Heart left ventricle (tissue), 16 donors: Measurements from ENCODE around the gene PLEKHM2. TPM values are rescaled to one million over a fixed set of nuclear protein-coding genes. Genes with fewer than 3 reads are reported as not detected.
"Not testable (repeated sequence)": the region's sequence is repeated elsewhere in the genome, so short reads cannot be mapped to it uniquely, and the experiment has no call there.

ENCODE experiments used
- ATAC-seq, 4 donors: fragments of 200-7000 bp; cut with Tn5 transposase; one replicate each; pipeline ENCODE4 v1.9.1; 2020 to 2022; ENCODE audit warnings: moderate library complexity in 4 of 4, mild to moderate bottlenecking in 3 of 4, moderate number of reproducible peaks in 1 of 4
- DNase-seq, 5 donors: peaks; one replicate each; pipeline ENCODE4 v3.0.0-alpha.2; 2020
- H3K27ac ChIP-seq, 12 donors: fragments of 200-600 bp; sonication (generic) in 4 of 12; one replicate each; pipeline versions ENCODE4 v1.5.0 to v1.8.0; 2016 to 2022; ENCODE audit warnings: mild to moderate bottlenecking in 2 of 12
- H3K27me3 ChIP-seq, 9 donors: fragments of 200-600 bp; sonication (generic) in 2 of 9; one replicate each; pipeline versions ENCODE4 v1.5.1 to v1.8.0; 2016 to 2022; ENCODE audit warnings: mild to moderate bottlenecking in 3 of 9
- H3K36me3 ChIP-seq, 9 donors: fragments of 200-600 bp; sonication (generic) in 2 of 9; one replicate each; pipeline versions ENCODE4 v1.5.0 to v1.8.0; 2018 to 2022; ENCODE audit warnings: mild to moderate bottlenecking in 2 of 9
- H3K4me1 ChIP-seq, 12 donors: fragments of 200-600 bp; sonication (generic) in 4 of 12; one replicate each; pipeline versions ENCODE4 v1.5.0 to v1.8.0; 2016 to 2022; ENCODE audit warnings: mild to moderate bottlenecking in 3 of 12
- H3K4me3 ChIP-seq, 12 donors: fragments of 200-600 bp; sonication (generic) in 4 of 12; one replicate each; pipeline versions ENCODE4 v1.5.0 to v1.8.0; 2017 to 2022; ENCODE audit warnings: mild to moderate bottlenecking in 9 of 12, moderate library complexity in 4 of 12
- H3K9me3 ChIP-seq, 12 donors: fragments of 200-600 bp; sonication (generic) in 4 of 12; one replicate each; pipeline versions ENCODE4 v1.5.0 to v1.8.0; 2016 to 2022; ENCODE audit warnings: mild to moderate bottlenecking in 1 of 12
- POLR2A ChIP-seq, 2 donors: fragments of 450-650 bp; IDR thresholded peaks; one replicate each; pipeline ENCODE4 v1.6.1; 2017; ENCODE audit warnings: antibody characterized with exemption in 2 of 2, mild to moderate bottlenecking in 2 of 2, moderate library complexity in 2 of 2
- WGBS, 4 donors: extraction: QIAGEN DNeasy Blood & Tissue Kit in 2 of 4; methylation state at CpG; one replicate each; pipeline versions ENCODE4 v1.1.5 to v1.1.7; 2013 to 2018; 5-methylcytosine and 5-hydroxymethylcytosine counted together
- intact Hi-C, 10 donors: fragments of 100-400 bp; cut with DNase I; formaldehyde crosslinking; loops; one replicate each; pipeline versions ENCODE4 v1.11.1 to v1.14.2; 2022
- polyA plus RNA-seq, 2 donors: library from polyadenylated mRNA; stranded (reverse); fragments of 200-250 nt; gene quantifications; one replicate each; pipeline ENCODE4 v1.2.3, GENCODE V29; 2013
- total RNA-seq, 9 donors: library from RNA; depleted of rRNA in 2 of 9; stranded (reverse); fragments of >200 nt in 2 of 9; fragmentation: NEBNext Ultra II Directional in 3 of 9; extraction: Animal tissue kit (Norgen Biotek cat#: 25700) in 3 of 9; gene quantifications; one replicate each; pipeline versions ENCODE4 v1.1.0 to v1.2.4, GENCODE V29; 2016 to 2023
- TF ChIP-seq, protein P1 (sequence below), 12 donors: fragments of 200-600 bp; sonication (generic) in 4 of 12; IDR thresholded peaks; one replicate each; pipeline versions ENCODE4 v1.5.0 to v1.8.0; 2018 to 2022; ENCODE audit warnings: antibody characterized with exemption in 12 of 12, mild to moderate bottlenecking in 5 of 12
- donor health status: ischemic (EF 13 %, LVEDD 7.1; RV severe dilation, severe dysfunction).
- donor health status: healthy with polysubstance abuse.
- donor health status: DM: no; HTN: yes; CAD: no.
- donor health status: DM: no; HTN: no; CAD: no.
- donor health status: ischemic (EF 25% LVEDD 6.9; RV normal size, moderate dysfunction).
- donor health status: ischemic (EF 25% LVEDD 5.7; RV mildly dilated, moderate dysfunction).
- donor health status: healthy.
- donor health status: DM: yes; HTN: yes; CAD: no.
- donor health status: ischemic (EF 35%, LVEDD 5.7; RV mildly dilated, moderate dysfunction).
- donor health status: nonischemic (EF 11% LVEDD 7.7; RV severe dilation, severe dysfunction).
- donor health status: DM: yes; HTN: yes; CAD: no.
- donor health status: PGD.
- donor health status: ischemic (EF 29% LVEDD 5.4; RV normal size, mild dysfunction).
- donor health status: nonischemic (EF 23%, LVEDD 6.1; RV moderate dilation, normal function).

PLEKHM2 gene
- total and polyA plus RNA-seq, 11 donors: 69.9 to 150 (median 84.4) TPM

DNA sequence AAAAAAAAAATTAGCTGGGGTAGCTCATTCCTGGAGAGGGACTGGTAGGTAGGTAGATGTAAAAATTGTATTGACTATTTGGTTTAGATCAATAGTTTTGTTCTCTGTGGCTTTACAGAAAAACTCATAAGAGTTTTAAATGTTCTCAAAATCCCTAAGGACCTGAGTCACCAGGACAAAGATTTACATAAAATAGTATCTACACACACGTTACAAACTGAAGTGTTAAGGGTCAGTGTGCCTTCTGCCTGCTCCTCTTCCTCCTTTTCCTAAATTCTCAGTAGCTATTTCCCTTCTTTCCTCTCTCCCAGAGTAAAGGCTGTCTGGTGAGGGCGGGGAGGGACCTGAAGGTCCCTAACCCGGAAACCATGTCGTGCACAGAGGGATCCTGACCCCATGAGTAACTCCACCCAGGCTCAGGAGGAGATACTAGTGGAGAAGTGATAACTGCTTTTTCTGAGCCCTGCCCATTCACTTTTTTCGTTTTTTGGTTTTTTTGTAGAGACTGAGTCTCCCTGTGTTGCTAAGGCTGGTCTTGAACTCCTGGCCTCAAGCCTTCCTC lies 8.1 kb downstream of the PLEKHM2 start:
- H3K27ac ChIP-seq: peak overlapping the region in 9 of 12 donors; percentile 3 to 76 (median 63)
- WGBS, 4 donors: 37 to 57% (median 41%) methylated on average over 5 of the region's 5 CpGs
- peaks cover 0 to 18% (median 8%) of the 10 kb centered on the region in 9 donors for H3K36me3 ChIP-seq
- peak in 3 of 4 donors; percentile 24 to 42 (median 40) for ATAC-seq
- no peaks in the 10 kb centered on the region for H3K27me3 ChIP-seq
- no peak for DNase-seq
- peaks cover 4 to 63% (median 42%) of the 10 kb centered on the region in 12 donors for H3K4me1 ChIP-seq
- intact Hi-C loops: no loop called here
- H3K9me3 ChIP-seq: no peaks in the 10 kb centered on the region
- no peak overlapping the region for H3K4me3 ChIP-seq
- TF ChIP-seq POLR2A (IDR thresholded peaks at IDR 0.05): no peak
- TF ChIP-seq, protein P1, sequence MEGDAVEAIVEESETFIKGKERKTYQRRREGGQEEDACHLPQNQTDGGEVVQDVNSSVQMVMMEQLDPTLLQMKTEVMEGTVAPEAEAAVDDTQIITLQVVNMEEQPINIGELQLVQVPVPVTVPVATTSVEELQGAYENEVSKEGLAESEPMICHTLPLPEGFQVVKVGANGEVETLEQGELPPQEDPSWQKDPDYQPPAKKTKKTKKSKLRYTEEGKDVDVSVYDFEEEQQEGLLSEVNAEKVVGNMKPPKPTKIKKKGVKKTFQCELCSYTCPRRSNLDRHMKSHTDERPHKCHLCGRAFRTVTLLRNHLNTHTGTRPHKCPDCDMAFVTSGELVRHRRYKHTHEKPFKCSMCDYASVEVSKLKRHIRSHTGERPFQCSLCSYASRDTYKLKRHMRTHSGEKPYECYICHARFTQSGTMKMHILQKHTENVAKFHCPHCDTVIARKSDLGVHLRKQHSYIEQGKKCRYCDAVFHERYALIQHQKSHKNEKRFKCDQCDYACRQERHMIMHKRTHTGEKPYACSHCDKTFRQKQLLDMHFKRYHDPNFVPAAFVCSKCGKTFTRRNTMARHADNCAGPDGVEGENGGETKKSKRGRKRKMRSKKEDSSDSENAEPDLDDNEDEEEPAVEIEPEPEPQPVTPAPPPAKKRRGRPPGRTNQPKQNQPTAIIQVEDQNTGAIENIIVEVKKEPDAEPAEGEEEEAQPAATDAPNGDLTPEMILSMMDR (IDR thresholded peaks at IDR 0.05): no peak

DNA sequence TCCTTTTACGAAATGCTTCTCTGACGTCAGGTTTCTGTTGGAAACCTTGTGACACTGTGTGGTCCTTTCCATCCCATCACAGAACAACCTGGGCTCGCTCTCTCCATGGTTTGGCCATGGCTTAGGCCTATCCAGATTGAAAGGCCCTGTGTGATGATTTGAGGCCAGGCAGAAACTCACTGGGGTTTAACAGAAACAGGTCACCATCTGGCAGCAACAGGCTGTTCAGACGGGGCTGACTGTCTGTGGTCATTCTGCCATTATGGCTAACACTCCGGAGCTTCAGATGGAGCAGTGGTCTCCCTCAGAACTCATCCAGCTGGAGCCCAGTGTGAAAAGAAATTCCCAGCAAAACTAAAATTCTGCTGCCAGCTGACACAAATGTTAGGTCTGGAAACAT lies 9.3 kb downstream of the PLEKHM2 start:
- DNase-seq (no peak), ATAC-seq (peak in 3 of 4 donors; percentile 15 to 51 (median 48))
- no peak for TF ChIP-seq POLR2A (IDR thresholded peaks at IDR 0.05)
- TF ChIP-seq, protein P1 (IDR thresholded peaks at IDR 0.05): no peak
- Histone ChIP-seq H3K36me3 (peaks cover 0 to 22% (median 8%) of the 10 kb centered on the region in 9 donors), H3K4me1 (peaks cover 6 to 63% (median 49%) of the 10 kb centered on the region in 12 donors), H3K4me3 (no peak overlapping the region), H3K27me3 (no peaks in the 10 kb centered on the region), H3K9me3 (no peaks in the 10 kb centered on the region), H3K27ac (peak overlapping the region in 4 of 12 donors; percentile 2 to 39 (median 22))
- WGBS, 4 donors: 74 to 83% (median 78%) methylated on average over 5 of the region's 5 CpGs
- intact Hi-C loops: no loop called here

DNA sequence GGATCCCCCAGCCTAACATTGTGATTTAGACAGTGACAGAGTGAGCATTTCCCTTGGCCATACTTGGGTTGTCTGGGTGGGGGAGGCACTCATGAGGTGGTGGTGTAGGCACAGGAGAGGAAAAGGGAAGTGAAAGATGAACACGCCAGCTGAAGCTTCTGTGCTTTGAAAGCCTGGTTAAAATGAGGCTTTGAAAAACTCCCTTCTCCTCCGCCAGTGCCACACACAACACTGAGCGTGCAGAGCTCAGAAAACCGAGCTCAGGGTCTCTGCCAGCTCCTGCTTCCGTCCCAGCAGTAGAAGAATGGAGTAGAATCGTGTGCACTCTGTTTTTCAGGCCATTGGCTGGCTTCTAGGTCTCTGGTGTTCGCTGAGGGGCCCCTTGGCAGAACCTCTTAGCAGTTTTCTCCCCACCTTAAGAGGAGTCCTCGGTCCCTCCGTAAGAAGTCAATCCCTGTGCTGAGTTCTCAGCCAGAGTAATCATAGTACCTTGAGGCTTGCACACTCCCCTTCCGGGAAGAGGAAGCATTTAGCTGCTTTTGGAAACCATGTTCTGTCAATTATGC lies 12.9 kb downstream of the PLEKHM2 start:
- ATAC-seq: peak in 3 of 4 donors; percentile 21 to 57 (median 53)
- peaks cover 5 to 66% (median 48%) of the 10 kb centered on the region in 12 donors for H3K4me1 ChIP-seq
- WGBS, 4 donors: 37 to 52% (median 46%) methylated on average over 10 of the region's 10 CpGs

DNA sequence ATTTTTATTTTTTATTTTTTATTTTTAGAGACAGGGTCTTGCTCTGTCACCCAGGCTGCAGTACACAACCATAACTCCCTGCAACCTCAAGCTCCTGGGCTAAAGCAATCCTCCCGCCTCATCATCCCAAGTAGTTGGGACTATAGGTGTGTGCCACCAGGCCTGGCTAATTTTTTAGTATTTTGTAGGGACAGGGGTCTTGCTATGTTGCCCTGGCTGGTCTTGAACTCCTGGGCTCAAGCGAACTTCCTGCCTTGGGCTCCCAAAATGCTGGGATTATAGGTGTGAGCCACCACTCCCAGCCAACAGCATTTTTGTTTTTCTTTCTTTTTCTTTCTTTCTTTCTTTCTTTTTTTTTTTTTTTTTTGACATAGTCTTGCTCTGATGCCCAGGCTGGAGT lies 14.1 kb downstream of the PLEKHM2 start:
- DNase-seq (no peak), ATAC-seq (no peak)
- Histone ChIP-seq H3K27ac (peak overlapping the region in 1 of 12 donors; percentile 93), H3K4me1 (peaks cover 6 to 65% (median 45%) of the 10 kb centered on the region in 12 donors), H3K9me3 (no peaks in the 10 kb centered on the region), H3K27me3 (no peaks in the 10 kb centered on the region), H3K4me3 (no peak overlapping the region), H3K36me3 (peaks cover 0 to 25% (median 14%) of the 10 kb centered on the region in 9 donors)
- TF ChIP-seq, protein P1 (IDR thresholded peaks at IDR 0.05): no peak
- TF ChIP-seq POLR2A (IDR thresholded peaks at IDR 0.05): no peak
- intact Hi-C loops: no loop called here
- WGBS, 4 donors: 96 to 99% (median 97%) methylated on average over 2 of the region's 2 CpGs

More for the DNA sequence above, 12.9 kb downstream of the PLEKHM2 start:
- Histone ChIP-seq H3K4me3 (peak overlapping the region in 1 of 12 donors; percentile 26), H3K27ac (peak overlapping the region in 9 of 12 donors; percentile 12 to 93 (median 38)), H3K27me3 (no peaks in the 10 kb centered on the region), H3K9me3 (no peaks in the 10 kb centered on the region), H3K36me3 (peaks cover 0 to 25% (median 10%) of the 10 kb centered on the region in 9 donors)
- intact Hi-C loops: no loop called here
- DNase-seq: no peak
- TF ChIP-seq, protein P1 (IDR thresholded peaks at IDR 0.05): no peak

DNA sequence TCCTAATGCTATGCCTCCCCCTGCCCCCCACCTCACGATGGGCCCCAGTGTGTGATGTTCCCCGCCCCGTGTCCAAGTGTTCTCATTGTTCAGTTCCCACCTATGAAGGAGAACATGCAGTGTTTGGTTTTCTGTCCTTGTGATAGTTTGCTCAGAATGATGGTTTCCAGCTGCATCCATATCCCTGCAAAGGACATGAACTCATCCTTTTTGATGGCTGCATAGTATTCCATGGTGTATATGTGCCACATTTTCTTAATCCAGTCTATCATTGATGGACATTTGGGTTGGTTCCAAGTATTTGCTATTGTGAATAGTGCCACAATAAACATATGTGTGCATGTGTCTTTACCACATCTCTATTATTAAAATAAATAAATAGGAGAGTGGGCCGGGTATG lies 15.2 kb downstream of the PLEKHM2 start:
- ATAC-seq, H3K27ac ChIP-seq, DNase-seq, H3K4me3 ChIP-seq, H3K9me3 ChIP-seq, H3K27me3 ChIP-seq, intact Hi-C loops: not testable (repeated sequence)
- peaks cover 0 to 25% (median 14%) of the 10 kb centered on the region in 9 donors for H3K36me3 ChIP-seq
- 91 to 96% (median 93%) methylated on average over 4 of the region's 4 CpGs for WGBS, 4 donors
- H3K4me1 ChIP-seq: peaks cover 9 to 72% (median 53%) of the 10 kb centered on the region in 12 donors
